HG02943 (cell line): ENCODE measurements around the gene PHACTR3.

Source experiments
- ATAC-seq: cut with Tn5 transposase; IDR thresholded peaks from one replicate; pipeline ENCODE4 v1.9.1; 2021; ENCODE audit warnings: mild to moderate bottlenecking, low read depth, moderate library complexity; ENCODE audit not compliant: unreplicated experiment

The PHACTR3 gene

DNA sequence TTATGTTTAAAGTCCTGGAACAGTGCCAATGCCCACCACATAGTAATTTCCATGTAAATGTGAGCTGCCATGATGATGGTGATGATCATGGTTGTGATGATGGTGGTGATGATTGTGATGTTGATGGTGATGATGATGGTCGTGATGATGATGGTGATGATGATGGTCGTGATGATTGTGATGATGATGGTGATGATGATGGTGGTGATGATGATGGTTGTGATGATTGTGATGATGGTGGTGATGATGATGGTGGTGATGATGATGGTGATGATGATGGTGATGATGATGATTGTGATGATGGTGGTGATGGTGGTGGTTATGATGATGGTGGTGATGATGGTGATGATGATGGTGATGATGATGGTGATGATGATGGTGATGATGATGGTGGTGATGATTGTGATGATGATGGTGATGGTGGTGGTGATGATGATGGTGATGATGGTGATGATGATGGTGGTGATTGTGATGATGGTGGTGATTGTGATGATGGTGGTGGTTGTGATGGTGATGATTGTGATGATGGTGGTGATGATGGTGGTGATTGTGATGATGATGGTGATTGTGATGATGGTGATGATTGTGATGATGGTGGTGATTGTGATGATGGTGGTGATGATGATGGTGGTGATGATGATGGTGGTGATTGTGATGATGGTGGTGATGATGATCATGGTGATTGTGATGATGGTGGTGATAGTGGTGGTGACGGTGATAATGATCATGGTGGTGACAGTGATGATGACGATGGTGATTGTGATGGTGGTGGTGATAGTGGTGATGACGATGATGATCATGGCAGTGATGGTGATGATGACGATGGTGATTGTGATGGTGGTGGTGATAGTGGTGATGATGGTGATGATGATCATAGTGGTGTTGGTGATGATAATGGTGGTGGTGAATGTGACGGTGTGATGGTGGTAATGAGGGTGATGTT lies 82.3 kb downstream of the PHACTR3 start:
- no peak for ATAC-seq

DNA sequence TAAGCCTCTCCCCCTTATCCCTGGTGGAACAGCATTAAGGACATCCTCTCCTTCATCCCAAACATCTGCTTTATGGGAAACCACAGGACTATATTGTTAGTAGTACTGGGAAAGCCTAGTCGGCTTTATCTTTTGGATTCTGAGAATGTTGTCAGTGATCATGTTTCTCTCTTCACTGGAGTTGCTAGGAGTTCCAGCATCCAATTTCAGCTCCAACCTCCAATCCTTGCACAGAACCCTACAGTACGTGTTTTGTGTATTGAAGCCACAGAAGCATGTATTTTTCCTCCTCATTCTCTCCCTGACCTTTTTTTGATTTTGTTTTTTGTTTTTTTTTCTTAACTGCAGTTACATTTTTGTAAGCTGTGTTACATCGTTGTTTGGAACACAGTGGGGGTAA lies 84.0 kb downstream of the PHACTR3 start:
- no peak for ATAC-seq

DNA sequence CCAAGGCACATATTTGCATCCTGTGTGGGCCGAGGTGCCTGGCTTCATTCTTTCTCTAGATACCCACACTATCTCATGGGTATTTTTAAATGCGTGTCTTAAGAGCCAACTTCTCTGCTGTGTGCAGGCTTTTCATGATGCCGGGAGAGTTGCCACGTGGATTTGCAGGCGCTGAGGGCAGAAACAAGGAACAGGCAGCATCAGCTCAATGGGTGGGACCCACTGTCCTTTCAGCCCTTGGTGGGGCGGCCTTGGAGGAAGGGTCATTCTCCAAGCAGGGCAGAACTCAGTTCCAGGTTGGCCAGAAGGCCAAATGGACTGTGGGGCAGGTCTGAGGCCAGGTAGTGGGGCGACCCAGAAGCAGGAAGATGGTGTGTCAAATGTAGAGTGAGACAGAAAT lies 84.7 kb downstream of the PHACTR3 start:
- ATAC-seq = no peak

DNA sequence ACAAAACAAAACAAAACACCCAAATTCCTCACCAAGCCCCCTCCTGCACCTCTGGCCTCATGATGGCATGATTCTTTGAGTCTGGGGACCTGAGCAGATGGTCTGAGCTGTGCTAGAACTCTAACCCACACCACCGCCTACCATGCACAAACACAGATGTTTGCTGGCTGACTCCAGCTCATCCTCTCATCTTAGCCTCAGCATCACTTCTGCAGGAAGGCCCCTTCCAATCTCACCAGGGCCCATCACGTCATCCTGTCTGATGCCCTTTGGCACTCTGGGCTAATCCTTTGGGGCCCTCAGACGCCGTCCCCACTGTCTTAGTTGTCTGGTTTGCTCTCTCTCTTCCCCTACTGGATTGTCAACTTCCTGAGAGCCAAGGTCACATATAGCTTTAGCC lies 85.8 kb downstream of the PHACTR3 start:
- ATAC-seq = no peak

DNA sequence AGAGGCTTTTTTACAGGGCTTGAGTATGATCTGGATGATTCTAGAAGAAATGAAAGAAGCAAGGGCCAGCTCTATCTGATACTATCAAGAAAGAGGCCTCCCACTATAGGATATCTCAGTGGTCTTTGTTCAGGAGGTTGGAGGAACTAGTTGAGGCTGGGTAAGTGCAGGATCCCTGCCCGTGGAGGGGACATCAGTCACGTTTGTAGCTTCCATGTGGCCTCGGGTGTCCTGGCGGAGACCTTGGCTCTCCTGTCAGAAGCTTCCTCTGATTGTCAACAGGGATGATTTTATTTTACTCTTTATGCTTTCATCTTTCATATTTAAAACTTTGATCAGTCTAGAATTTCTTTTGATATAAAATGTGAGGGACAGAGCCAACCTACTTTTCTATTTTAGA lies 86.6 kb downstream of the PHACTR3 start:
- no peak for ATAC-seq

DNA sequence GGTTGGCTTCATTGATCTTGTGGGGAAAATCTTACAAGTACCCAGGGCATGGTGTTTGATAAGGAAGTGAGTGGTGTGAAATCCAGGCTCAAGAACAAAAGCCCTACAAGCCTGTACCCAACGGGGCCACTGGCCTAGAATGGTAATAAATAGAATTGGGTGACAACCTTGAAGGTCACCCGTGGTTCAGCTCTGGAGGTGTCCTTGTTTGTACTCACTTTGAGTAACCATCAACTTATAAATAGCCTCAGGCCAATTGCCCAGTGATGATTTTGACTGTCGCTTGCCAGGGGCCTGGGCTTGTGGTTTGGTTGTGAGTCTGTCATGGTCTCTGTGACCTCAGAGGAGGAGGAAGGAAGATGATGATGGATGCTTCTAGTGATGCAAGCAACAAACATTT lies 87.8 kb downstream of the PHACTR3 start:
- no peak for ATAC-seq

DNA sequence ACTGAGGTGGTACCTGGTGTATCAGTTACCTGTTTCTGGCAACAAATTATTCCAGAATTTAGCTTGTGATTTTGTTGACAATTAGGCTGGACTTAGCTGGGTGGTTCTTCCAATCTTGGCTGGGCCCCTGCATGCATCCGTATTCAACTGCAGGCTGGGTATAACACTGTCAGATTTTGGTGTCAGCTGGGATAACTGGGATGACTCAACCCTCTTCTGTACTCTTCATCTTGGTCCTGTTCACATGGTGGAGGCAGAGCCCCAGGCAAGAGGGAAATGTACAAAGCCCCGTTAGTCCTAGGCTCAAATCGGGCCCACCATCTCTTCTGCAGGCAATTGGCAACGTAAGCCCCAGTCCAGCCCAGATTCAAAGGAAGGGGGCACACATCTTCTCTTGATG lies 89.2 kb downstream of the PHACTR3 start:
- no peak for ATAC-seq

DNA sequence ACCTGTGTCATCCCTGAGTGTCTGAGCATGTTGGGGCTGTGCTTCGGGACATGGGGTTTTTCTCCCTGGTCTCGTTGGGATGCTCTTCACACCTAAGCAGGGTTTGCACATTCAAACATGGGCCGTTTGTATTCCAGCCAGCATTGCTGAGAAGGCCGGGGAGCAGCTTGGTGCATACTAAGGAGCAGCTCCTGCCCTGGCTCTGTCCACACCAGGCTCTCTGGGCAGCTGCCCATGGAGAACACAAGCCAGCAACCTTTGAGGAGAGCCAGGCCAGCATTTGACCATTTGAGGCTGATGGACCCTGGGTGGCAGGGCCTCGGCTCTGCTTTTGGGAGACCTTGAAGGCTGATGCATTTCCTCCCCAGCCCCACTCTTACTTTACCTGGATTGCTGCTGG lies 92.1 kb downstream of the PHACTR3 start:
- ATAC-seq = no peak

DNA sequence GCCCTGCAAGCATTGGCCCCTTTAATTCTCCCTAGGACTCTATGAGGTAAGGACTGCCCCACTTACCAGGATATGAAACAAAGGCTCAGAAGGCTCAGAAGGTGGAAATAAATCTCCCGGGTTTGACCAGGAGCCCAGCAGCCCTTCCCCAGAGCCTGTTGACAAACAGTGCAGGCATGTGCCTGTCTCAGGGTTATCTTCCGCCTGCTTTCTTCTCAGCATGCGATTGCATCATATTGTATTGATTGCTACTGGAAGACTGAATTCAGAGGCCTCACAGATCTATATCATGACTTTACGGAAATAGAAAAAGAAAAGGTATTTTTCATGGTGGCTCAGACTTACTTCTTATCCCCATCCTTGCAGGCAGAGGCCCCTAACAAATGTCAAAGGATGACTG lies 92.7 kb downstream of the PHACTR3 start:
- no peak for ATAC-seq

DNA sequence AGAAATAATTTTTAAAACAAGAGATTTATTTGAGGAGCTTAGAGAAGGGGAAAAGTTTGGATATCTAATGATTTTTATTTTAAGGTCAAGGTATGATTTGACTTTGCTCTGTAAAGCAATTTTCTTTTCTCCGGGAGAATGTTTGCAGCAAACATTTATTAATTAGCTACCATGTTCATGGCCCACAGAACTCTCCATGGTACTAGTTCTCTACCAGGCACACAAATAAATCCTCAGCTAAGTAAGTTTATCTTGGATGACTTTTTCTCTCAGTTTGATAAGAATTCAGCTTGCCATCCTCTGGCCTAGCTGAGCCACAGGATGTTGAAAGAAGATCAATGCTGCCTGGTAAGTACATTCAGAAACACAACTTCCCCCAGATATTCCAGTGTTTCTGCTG lies 94.3 kb downstream of the PHACTR3 start:
- ATAC-seq = no peak

DNA sequence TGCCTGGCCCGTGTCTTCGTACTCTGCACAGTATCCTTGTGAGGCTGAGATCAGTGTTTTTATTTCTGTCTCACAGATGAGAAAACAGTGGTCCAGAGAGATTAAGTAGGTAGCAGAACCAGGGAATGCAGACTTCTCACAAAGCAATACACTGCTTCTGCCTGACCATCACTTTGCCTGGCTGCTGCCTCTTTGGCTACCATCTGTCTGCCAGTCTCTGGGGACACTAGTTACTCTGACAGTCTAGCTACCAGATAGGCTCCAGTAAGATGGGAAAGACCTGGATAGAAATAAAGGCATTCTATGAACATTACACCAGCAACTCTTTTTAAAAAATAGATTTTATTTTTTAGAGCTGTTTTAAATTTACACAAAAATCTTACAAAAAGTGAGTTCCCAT lies 96.9 kb downstream of the PHACTR3 start:
- no peak for ATAC-seq

DNA sequence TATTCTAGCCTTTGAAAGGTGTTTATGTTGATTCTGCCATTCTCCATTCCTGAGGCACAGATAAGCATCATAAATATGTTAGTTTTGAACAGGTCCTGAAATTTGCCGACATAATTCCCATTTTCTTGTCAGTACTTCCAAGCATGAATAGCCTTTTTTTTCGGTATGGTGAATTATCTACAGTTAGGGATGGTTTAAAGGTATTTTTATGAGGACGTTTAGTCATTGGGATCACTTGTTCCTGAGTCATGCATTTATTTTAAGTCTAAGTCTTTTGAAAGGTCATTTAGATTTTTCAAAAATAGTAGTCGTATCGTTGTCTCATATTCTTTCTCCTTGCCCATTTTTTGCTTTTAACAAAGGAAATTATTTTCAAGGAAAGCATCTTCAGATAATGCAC lies 98.7 kb downstream of the PHACTR3 start:
- no peak for ATAC-seq

DNA sequence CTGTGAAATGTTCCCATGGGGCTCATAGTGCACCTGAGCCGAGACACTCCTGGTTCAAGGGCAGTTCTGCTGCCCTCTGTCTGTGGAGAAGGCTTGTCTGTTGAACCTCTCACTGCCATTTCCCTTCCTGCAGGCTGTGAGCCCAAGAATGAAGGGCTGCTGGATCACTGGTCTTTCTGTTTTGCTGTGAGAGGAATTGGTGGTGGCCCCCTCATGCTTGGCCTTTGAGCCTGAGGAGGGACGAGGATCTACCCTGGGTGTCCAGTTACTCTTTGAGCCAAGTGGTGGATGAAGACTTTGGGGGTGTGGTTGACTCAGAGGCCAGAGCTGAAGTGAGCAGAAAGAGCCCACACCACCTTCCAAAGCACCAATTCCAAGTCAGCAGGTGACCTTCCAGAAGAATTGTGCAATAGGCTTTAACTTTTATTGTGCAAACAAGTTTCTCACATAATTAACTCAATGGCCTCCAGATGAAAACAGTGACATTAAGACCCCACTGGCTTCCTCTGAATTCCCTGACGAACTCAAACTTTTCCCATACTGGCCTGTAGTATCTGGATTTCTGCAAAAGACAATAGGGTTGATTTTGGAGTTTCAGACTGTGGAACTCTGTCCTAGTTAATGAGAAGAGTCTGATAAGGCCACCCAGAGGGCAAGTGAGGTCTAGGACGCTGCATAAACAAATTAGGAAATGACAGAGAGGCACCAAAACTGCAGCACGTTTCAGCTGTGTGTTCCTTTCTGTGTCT lies 101.5 kb downstream of the PHACTR3 start:
- ATAC-seq = no peak

DNA sequence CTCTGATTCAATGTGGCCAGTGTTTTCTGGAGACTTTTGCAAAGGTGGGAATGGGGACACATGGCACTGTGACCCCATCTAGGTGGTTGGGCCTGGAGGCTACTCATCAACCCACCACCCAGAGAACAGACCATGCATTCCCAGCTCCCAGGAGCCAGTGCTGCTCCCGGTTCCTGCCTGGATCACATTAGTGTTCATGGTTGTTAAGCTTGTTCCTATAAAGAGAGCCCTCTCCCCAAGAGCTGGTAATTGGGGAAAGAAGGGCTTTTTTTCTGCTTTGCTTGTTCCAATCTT lies 102.0 kb downstream of the PHACTR3 start:
- no peak for ATAC-seq

DNA sequence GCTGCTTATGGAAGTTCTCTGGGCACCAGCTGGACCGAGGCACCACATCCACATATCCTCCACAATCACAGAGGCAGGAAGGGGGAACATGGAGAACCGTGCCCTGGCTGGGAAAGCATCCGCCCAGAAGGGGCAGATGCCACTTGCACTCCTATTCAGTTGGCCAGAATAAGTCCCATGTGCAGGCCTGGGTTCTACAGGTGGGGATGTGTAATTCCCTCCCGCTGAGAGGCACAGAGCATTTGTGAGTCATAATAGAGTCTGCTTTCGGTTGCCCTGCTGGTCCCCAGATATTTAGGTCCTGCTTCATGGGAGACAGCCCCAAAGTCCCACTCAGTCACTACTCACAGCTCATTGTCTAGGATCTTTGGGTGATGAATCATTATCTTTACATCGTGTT lies 104.0 kb downstream of the PHACTR3 start:
- ATAC-seq = no peak

DNA sequence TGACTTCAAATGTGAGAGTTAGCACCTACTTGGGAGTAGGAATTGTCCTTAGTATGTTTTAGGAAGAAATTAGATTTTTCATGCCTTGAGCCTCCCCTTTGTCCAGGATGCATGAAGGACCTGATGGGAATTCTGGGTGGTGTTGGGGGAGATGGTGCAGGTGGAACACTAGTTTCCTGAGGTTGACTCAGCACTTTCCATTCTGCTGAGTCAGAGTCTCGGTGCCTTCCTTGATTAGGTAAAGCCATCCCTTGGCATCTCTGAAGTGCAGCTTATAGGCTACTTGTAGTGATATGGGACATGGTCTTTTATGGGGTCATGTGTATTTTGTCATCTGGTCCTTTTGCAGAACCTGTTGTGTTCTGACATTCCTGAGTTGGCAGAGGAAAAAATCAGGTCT lies 105.3 kb downstream of the PHACTR3 start:
- no peak for ATAC-seq

DNA sequence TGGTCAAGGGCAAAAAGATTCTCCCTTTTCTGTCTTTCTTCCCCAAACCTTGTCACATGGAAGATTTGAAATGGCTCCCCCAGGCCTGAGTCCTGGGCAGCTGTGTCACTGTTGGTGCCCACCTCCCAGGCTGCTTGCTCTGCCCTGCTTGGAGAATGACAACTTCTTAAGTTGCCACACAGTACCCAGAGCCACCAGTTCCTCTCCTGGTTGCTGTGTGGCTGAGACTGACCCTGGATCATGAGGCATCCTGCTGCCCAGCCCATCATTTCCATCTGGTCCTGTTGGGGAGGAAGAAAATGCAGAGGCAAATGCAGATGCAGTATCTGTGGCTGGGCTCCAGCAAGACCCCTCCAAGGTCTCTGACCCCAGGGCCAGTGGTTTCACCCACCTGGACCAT lies 113.7 kb downstream of the PHACTR3 start:
- ATAC-seq = no peak

DNA sequence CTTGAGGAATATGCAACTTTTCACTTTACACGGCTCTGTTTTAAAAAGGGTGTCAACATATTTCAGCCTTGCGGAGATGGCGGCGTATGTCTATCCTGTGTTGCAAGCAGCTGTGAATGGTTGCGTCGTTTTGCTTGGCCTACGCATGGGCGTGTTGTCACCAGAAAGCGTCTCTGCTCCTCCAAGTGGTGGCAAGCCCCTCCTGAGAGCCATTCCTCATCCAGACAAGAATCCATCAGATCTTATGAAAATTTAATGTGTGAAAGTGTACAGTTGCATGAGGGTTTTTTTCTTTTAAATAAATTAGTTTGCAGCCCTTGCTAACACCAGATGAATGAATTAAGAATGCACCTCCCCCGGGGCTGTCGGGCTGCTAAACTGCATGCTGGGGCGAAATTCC lies 114.4 kb downstream of the PHACTR3 start:
- no peak for ATAC-seq

DNA sequence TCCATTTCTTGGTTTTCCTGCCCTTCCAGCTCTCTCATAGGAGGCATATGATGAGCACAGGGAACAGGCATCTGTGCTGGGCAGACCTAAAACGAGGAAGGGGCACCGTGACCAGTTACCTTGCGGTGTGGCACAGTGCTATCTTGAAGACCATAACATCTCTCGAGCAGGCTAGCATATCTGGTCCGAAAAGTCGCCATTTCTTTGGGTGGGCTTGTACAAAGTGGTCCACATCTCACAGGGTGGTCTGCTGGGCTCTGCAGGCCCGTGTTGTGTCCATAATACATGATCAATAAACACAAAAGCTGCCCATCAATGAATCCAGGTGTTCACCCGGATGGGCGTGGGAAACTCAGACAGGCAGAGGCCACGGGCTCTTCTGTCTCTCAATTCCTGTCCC lies 115.7 kb downstream of the PHACTR3 start:
- ATAC-seq = no peak

DNA sequence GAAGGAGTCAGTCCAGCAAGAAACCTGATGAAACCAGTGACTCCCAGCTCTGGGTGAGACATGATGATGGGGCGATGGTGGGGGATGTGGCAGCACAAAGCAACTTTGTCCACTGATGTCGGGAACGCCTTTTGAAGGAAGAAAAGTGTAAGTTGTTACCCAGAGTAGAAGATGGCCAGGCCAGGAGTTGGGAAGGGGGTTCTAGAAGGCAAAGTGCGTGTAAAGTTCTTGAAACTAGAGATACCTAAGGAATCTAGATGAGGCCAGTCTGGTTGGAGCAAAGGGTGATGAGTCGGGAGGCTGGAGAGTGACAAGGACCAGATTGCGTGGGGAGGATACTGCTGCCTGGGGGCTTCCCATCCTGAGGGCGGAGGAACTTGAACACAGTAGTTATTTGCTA lies 117.0 kb downstream of the PHACTR3 start:
- no peak for ATAC-seq

DNA sequence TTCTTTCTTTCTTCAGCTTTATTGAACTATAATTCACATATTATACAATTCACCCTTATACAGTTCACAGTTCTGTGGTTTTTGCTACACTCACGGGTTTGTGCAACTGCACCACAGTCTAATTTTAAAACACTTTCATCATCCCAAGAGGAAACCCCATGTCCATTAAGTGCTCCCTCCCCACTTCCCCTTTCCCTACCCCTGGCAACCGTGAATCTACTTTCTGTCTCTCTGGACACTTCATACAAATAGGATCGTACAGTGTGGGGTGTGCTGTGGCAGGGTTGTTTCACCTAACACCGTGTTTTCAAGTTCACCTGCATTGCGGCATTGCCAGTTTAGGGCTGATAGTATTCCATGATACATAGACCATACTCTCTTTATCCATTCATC lies 118.8 kb downstream of the PHACTR3 start:
- no peak for ATAC-seq
